Activated naive CD4-positive, alpha-beta T cell treated with anti-CD3 and anti-CD28 coated beads, Interleukin-2, amount 50 U/mL, for 72 hours (primary cell): Measurements from ENCODE around the gene HPCAL1. TPM values are rescaled to one million over a fixed set of nuclear protein-coding genes. Genes with fewer than 3 reads are reported as not detected.
A peak's percentile ranks its signal among the peaks of the same experiment; 100 is the strongest.

ENCODE experiments used
- ATAC-seq, 2 donors: fragments of 150-1000 bp; cut with Tn5 transposase; 2 replicates each; pipeline ENCODE4 v1.10.0; 2021; ENCODE audit warnings: mild to moderate bottlenecking in 2 of 2, moderate library complexity in 2 of 2
- DNase-seq, 2 donors: peaks; one replicate each; pipeline ENCODE4 v3.0.0; 2021 to 2022; ENCODE audit warnings: low spot score in 2 of 2
- H3K27ac Mint-ChIP-seq, 2 donors: one replicate each; pipeline ENCODE4 v1.8.0; 2022; ENCODE audit warnings: mild to moderate bottlenecking in 2 of 2, mixed read lengths in 2 of 2
- H3K36me3 Mint-ChIP-seq, 2 donors: one replicate each; pipeline ENCODE4 v1.8.0; 2022; ENCODE audit warnings: mixed read lengths in 2 of 2
- H3K9me3 Mint-ChIP-seq, 2 donors: one replicate each; pipeline ENCODE4 v1.8.0; 2022; ENCODE audit warnings: mixed read lengths in 2 of 2
- total RNA-seq, 2 donors: library from RNA; stranded (reverse); gene quantifications; one replicate each; pipeline ENCODE4 v1.2.3, GENCODE V29; 2022

HPCAL1 gene
- total RNA-seq, 2 donors from 2014 or later: 46.0 to 96.5 TPM

- Mint-ChIP-seq H3K36me3 (no peaks in the 10 kb centered on the region), H3K27ac (peak overlapping the region in 1 of 2 donors; percentile 63), H3K9me3 (no peaks in the 10 kb centered on the region)
- no peak for DNase-seq
- ATAC-seq: no peak
Measured at GRCh38 chr2:10476723-10477442, 174.2 kb downstream of the HPCAL1 start.

Other genes with a start within 250 kb of the HPCAL1 start
- not detected for gene CYS1, start 222.5 kb upstream of the HPCAL1 start, total RNA-seq
- gene RRM2, start 180.2 kb upstream of the HPCAL1 start, total RNA-seq: 100 to 1,000 TPM; 413 to 682 TPM
- gene ODC1, start 145.4 kb downstream of the HPCAL1 start, total RNA-seq: 10 to 100 TPM; 75.3 to 84.6 TPM